H9 (cell line): ENCODE measurements around the gene TAF11L6. TPM values are rescaled to one million over a fixed set of nuclear protein-coding genes. Genes with fewer than 3 reads are reported as not detected.
"Not testable (repeated sequence)": the region's sequence is repeated elsewhere in the genome, so short reads cannot be mapped to it uniquely, and the experiment has no call there.

Experiments used
- DNase-seq: peaks from one replicate; pipeline ENCODE4 v3.0.0-alpha.2; 2017
- H2AFZ ChIP-seq: one replicate; pipeline ENCODE4 v1.6.1; 2013; ENCODE audit warnings: mild to moderate bottlenecking, low read length, control low read depth, moderate library complexity
- H2AK5ac ChIP-seq: 2 replicates; pipeline ENCODE4 v1.6.1; 2013; ENCODE audit warnings: low read length, control low read depth, mixed read lengths; ENCODE audit not compliant: insufficient read length
- H2BK120ac ChIP-seq: one replicate; pipeline ENCODE4 v1.6.1; 2013; ENCODE audit warnings: low read depth, mild to moderate bottlenecking, low read length, control low read depth, inconsistent platforms; ENCODE audit not compliant: poor library complexity, severe bottlenecking
- H2BK12ac ChIP-seq: 2 replicates; pipeline ENCODE4 v1.6.1; 2013; ENCODE audit warnings: low read length, control low read depth, mixed read lengths, low read depth; ENCODE audit not compliant: insufficient read length
- H2BK15ac ChIP-seq: 2 replicates; pipeline ENCODE4 v1.6.1; 2013; ENCODE audit warnings: low read depth, low read length, control low read depth
- H2BK20ac ChIP-seq: one replicate; pipeline ENCODE4 v1.6.1; 2013; ENCODE audit warnings: low read depth, mild to moderate bottlenecking, low read length, control low read depth, inconsistent platforms; ENCODE audit not compliant: poor library complexity, severe bottlenecking
- H2BK5ac ChIP-seq: 2 replicates; pipeline ENCODE4 v1.6.1; 2013; ENCODE audit warnings: low read length, control low read depth, mixed read lengths; ENCODE audit not compliant: insufficient read length
- H3K14ac ChIP-seq: 2 replicates; pipeline ENCODE4 v1.6.1; 2013; ENCODE audit warnings: low read length, control low read depth; ENCODE audit not compliant: insufficient read depth
- H3K18ac ChIP-seq: 2 replicates; pipeline ENCODE4 v1.6.1; 2013; ENCODE audit warnings: low read depth, mild to moderate bottlenecking, mixed read lengths, low read length, control low read depth; ENCODE audit not compliant: insufficient read length
- H3K23ac ChIP-seq: 2 replicates; pipeline ENCODE4 v1.6.1; 2013; ENCODE audit warnings: low read length, control low read depth, mixed read lengths, low read depth; ENCODE audit not compliant: insufficient read length
- H3K23me2 ChIP-seq: 2 replicates; pipeline ENCODE4 v1.6.1; 2013; ENCODE audit warnings: low read depth, mild to moderate bottlenecking, mixed read lengths, low read length, control low read depth; ENCODE audit not compliant: insufficient read length, poor library complexity, severe bottlenecking
- H3K27ac ChIP-seq: 2 replicates; pipeline ENCODE4 v1.5.1; 2013; ENCODE audit warnings: low read length, control low read depth, mixed read lengths, low read depth; ENCODE audit not compliant: insufficient read length
- H3K27me3 ChIP-seq: 2 replicates; pipeline ENCODE4 v1.6.1; 2013; ENCODE audit warnings: low read length, control low read depth, inconsistent platforms; ENCODE audit not compliant: insufficient read depth
- H3K4ac ChIP-seq: 2 replicates; pipeline ENCODE4 v1.6.1; 2013; ENCODE audit warnings: low read depth, mild to moderate bottlenecking, control low read depth, inconsistent platforms, low read length, moderate library complexity
- H3K4me1 ChIP-seq: 2 replicates; pipeline ENCODE4 v1.6.1; 2013; ENCODE audit warnings: low read length, control low read depth, inconsistent platforms; ENCODE audit not compliant: insufficient read depth
- H3K4me2 ChIP-seq: 2 replicates; pipeline ENCODE4 v1.6.1; 2013; ENCODE audit warnings: low read length, control low read depth, mixed read lengths; ENCODE audit not compliant: insufficient read length, insufficient read depth
- H3K56ac ChIP-seq: 2 replicates; pipeline ENCODE4 v1.6.1; 2013; ENCODE audit warnings: low read depth, mild to moderate bottlenecking, mixed read lengths, low read length, control low read depth; ENCODE audit not compliant: insufficient read length
- H3K79me1 ChIP-seq: 2 replicates; pipeline ENCODE4 v1.6.1; 2013; ENCODE audit warnings: low read depth, mild to moderate bottlenecking, moderate library complexity, low read length, control low read depth, inconsistent platforms; ENCODE audit not compliant: insufficient read depth, poor library complexity, severe bottlenecking
- H3K79me2 ChIP-seq: 2 replicates; pipeline ENCODE4 v1.6.1; 2013; ENCODE audit warnings: low read length, control low read depth, inconsistent platforms; ENCODE audit not compliant: insufficient read depth
- H3K9ac ChIP-seq: 2 replicates; pipeline ENCODE4 v1.6.1; 2013; ENCODE audit warnings: low read length, control low read depth, mixed read lengths; ENCODE audit not compliant: insufficient read length; ENCODE audit errors: extremely low read depth
- H3K9me3 ChIP-seq: one replicate; pipeline ENCODE4 v1.6.1; 2013; ENCODE audit warnings: low read depth, low read length, inconsistent platforms; ENCODE audit not compliant: control insufficient read depth
- H3T11ph ChIP-seq: one replicate; pipeline ENCODE4 v1.6.1; 2013; ENCODE audit warnings: mild to moderate bottlenecking, low read length, control low read depth, inconsistent platforms
- H4K20me1 ChIP-seq: one replicate; pipeline ENCODE4 v1.6.1; 2013; ENCODE audit not compliant: control insufficient read depth, insufficient read length, insufficient read depth
- H4K5ac ChIP-seq: 2 replicates; pipeline ENCODE4 v1.6.1; 2013; ENCODE audit warnings: low read depth, mild to moderate bottlenecking, mixed read lengths, low read length, control low read depth; ENCODE audit not compliant: insufficient read length
- H4K8ac ChIP-seq: replicated peaks from 2 replicates; pipeline ENCODE4 v1.6.1; 2013; ENCODE audit warnings: low read length, control low read depth, mixed read lengths, low read depth; ENCODE audit not compliant: insufficient read length
- H4K91ac ChIP-seq: 2 replicates; pipeline ENCODE4 v1.6.1; 2013; ENCODE audit warnings: low read depth, mild to moderate bottlenecking, moderate library complexity, mixed read lengths, low read length, control low read depth; ENCODE audit not compliant: insufficient read length
- H3K27ac Mint-ChIP-seq, 3 experiments: 2 replicates in 2 of 3; 3 replicates in 1 of 3; pipeline ENCODE4 v1.8.0; 2020 to 2021; ENCODE audit warnings: mixed read lengths in 3 of 3, mild to moderate bottlenecking in 1 of 3, moderate library complexity in 1 of 3
- H3K27me3 Mint-ChIP-seq: 2 replicates; pipeline ENCODE4 v1.8.0; 2021; ENCODE audit warnings: low read depth, mild to moderate bottlenecking, moderate library complexity, mixed read lengths
- H3K36me3 Mint-ChIP-seq, 3 experiments: 2 replicates in 2 of 3; 3 replicates in 1 of 3; pipeline ENCODE4 v1.8.0; 2020 to 2021; ENCODE audit warnings: low read depth in 3 of 3, mixed read lengths in 3 of 3; ENCODE audit not compliant: insufficient read depth in 1 of 3
- H3K4me1 Mint-ChIP-seq, 2 experiments: 2 replicates each; pipeline ENCODE4 v1.8.0; 2020; ENCODE audit warnings: mixed read lengths in 2 of 2
- H3K4me3 Mint-ChIP-seq, 2 experiments: 2 replicates in 1 of 2; 3 replicates in 1 of 2; pipeline ENCODE4 v1.8.0; 2020 to 2021; ENCODE audit warnings: mild to moderate bottlenecking in 2 of 2, mixed read lengths in 2 of 2, moderate library complexity in 1 of 2
- H3K9me3 Mint-ChIP-seq, 2 experiments: 2 replicates in 1 of 2; 3 replicates in 1 of 2; pipeline ENCODE4 v1.8.0; 2020; ENCODE audit warnings: mild to moderate bottlenecking in 2 of 2, mixed read lengths in 2 of 2, moderate library complexity in 1 of 2
- CTCF ChIP-seq: fragments of 200-600 bp; sonication (generic); conservative IDR thresholded peaks from 3 replicates; pipeline ENCODE4 v1.8.0; 2021; ENCODE audit warnings: antibody characterized with exemption, mild to moderate bottlenecking
- WGBS: extraction: QIAGEN DNeasy Blood & Tissue Kit; methylation state at CpG from one replicate; pipeline ENCODE4 v1.1.7; 2013; ENCODE audit warnings: missing lambda C conversion rate, low lambda C conversion rate, mixed read lengths; ENCODE audit not compliant: insufficient read length; ENCODE audit errors: extremely low coverage; 5-methylcytosine and 5-hydroxymethylcytosine counted together
- total RNA-seq: library from RNA; stranded (reverse); gene quantifications from 2 replicates; pipeline ENCODE4 v1.2.1, GENCODE V29; 2021

TAF11L6 gene
- total RNA-seq, 1 experiment from 2014 or later: not detected

- Histone ChIP-seq H3K9me3 (no peaks in the 10 kb centered on the region), H3K79me2 (no peaks in the 10 kb centered on the region), H3K23me2 (no peaks in the 10 kb centered on the region), H3K4me2 (no peak overlapping the region), H3K18ac (no peak overlapping the region), H3K23ac (no peak overlapping the region), H4K20me1 (no peaks in the 10 kb centered on the region), H4K91ac (no peak overlapping the region), H3K56ac (no peak overlapping the region), H3K27ac (no peak overlapping the region), H3K9ac (no peak overlapping the region), H2BK120ac (no peak overlapping the region), H3K14ac (no peak overlapping the region; the same call in 1 of the 2 replicates), H2BK20ac (no peak overlapping the region), H2BK15ac (no peak overlapping the region), H4K5ac (no peak overlapping the region), H3T11ph (no peak overlapping the region), H4K8ac (no peak overlapping the region), H2BK12ac (no peak overlapping the region), H3K4ac (no peak overlapping the region), H3K4me1 (no peaks in the 10 kb centered on the region), H2AFZ (no peak overlapping the region), H3K27me3 (no peaks in the 10 kb centered on the region), H2AK5ac (no peak overlapping the region), H2BK5ac (no peak overlapping the region), H3K79me1 (no peaks in the 10 kb centered on the region)
- no peak overlapping the region for H3K4me3 Mint-ChIP-seq
- no peaks in the 10 kb centered on the region for H3K9me3 Mint-ChIP-seq
- no peaks in the 10 kb centered on the region for H3K27me3 Mint-ChIP-seq
- H3K36me3 Mint-ChIP-seq: no peaks in the 10 kb centered on the region; a peak in 1 of 7 replicates
- no peak overlapping the region; a peak in 1 of 7 replicates for H3K27ac Mint-ChIP-seq
- no peak for TF ChIP-seq CTCF
- DNase-seq: no peak
- H3K4me1 Mint-ChIP-seq: 0 out of 4 replicates have a peak, but pooled peaks cover 3 to 6% of the 10 kb centered on the region in 2 experiments
- no CpG with 5 or more reads among the region's 17 CpGs for WGBS
Measured at GRCh38 chr5:17511775-17512325, 16.6 kb upstream of the TAF11L6 start.

GRCh38 chr5:17517526-17517925 is 10.9 kb upstream of the TAF11L6 start:
- not testable (repeated sequence) for H3K79me1 ChIP-seq, H2AK5ac ChIP-seq, H3K14ac ChIP-seq, H4K5ac ChIP-seq, H3K4me2 ChIP-seq, H3T11ph ChIP-seq, H2BK120ac ChIP-seq, H3K56ac ChIP-seq, H2BK20ac ChIP-seq, H3K23me2 ChIP-seq, H3K4ac ChIP-seq, DNase-seq, H3K9me3 ChIP-seq, H2BK5ac ChIP-seq, H3K4me1 ChIP-seq, H3K27ac Mint-ChIP-seq, H2AFZ ChIP-seq, H3K23ac ChIP-seq, H3K4me3 Mint-ChIP-seq, H3K18ac ChIP-seq, H3K9me3 Mint-ChIP-seq, H3K4me1 Mint-ChIP-seq, H2BK12ac ChIP-seq, H4K91ac ChIP-seq, H3K36me3 Mint-ChIP-seq, H3K79me2 ChIP-seq, H3K27ac ChIP-seq, H4K20me1 ChIP-seq, H4K8ac ChIP-seq, H3K9ac ChIP-seq, H2BK15ac ChIP-seq, H3K27me3 Mint-ChIP-seq, H3K27me3 ChIP-seq
- WGBS: no CpG with 5 or more reads among the region's 12 CpGs
